ENCODE results near the gene SND1. TPM values are rescaled to one million over a fixed set of nuclear protein-coding genes. Genes with fewer than 3 reads are reported as not detected.

The SND1 gene
- total RNA-seq, 1 experiment from 2014 or later = 139 TPM

GRCh38 chr7:127620406-127621233 lies 31.4 kb upstream of the SND1 start:
- Histone ChIP-seq H4K20me1 (ENCODE audit: low read length) (no peaks in the 10 kb centered on the region), H3K4me2 (ENCODE audit: low read length) (no peak overlapping the region), H2AFZ (ENCODE audit: low read length) (no peak overlapping the region), H3K9me2 (replicated peaks; ENCODE audit: low read length) (no peaks in the 10 kb centered on the region), H3K79me2 (ENCODE audit: low read length) (no peaks in the 10 kb centered on the region), H3K9ac (ENCODE audit: low read length) (no peak overlapping the region), H3K9me3 (ENCODE audit: low read length) (no peaks in the 10 kb centered on the region), H3K4me1 (ENCODE audit: insufficient read depth, low read length) (no peaks in the 10 kb centered on the region), H3K36me3 (ENCODE audit: low read depth, low read length) (no peaks in the 10 kb centered on the region), H3K27me3 (ENCODE audit: low read length) (peaks cover 94% of the 10 kb centered on the region), H3F3A (ENCODE audit: low read length, unreplicated experiment) (no peaks in the 10 kb centered on the region), H3K4me3 (ENCODE audit: low read length) (no peak overlapping the region), H3K27ac (ENCODE audit: low read length) (no peak overlapping the region)
- intact Hi-C loops (cut with micrococcal nuclease) = no loop called here
- no TSS peak for BruUV-seq (replicated peaks)
- TF ChIP-seq EZH2phosphoT487 (IDR thresholded peaks at IDR 0.05; ENCODE audit: borderline replicate concordance, low read length) = no peak
- no peak for TF ChIP-seq EZH2 (IDR thresholded peaks at IDR 0.05; ENCODE audit: low read length, unreplicated experiment)
- TF ChIP-seq CTCF (conservative IDR thresholded peaks at IDR 0.05; ENCODE audit: low read depth, low read length) = no peak
- POLR2A ChIA-PET (ENCODE audit: unreplicated experiment) = no interaction called here
- peak; percentile 18; the same call in 1 of the 2 replicates for ATAC-seq
- DNase-seq = no peak
- CTCF ChIA-PET = interaction anchor here (0.6 kb wide), 1 partner anchor 63 kb away, joined by 4 read pairs; no protein-coding TSS in a partner anchor

GRCh38 chr7:127625331-127625730 lies 26.7 kb upstream of the SND1 start:
- H3K27me3 ChIP-seq (ENCODE audit: low read length) = peaks cover 47% of the 10 kb centered on the region
- TF ChIP-seq EZH2phosphoT487 (IDR thresholded peaks at IDR 0.05; ENCODE audit: borderline replicate concordance, low read length) = no peak
- intact Hi-C loops (cut with micrococcal nuclease) = no loop called here
- ChIA-PET POLR2A (ENCODE audit: unreplicated experiment) (no interaction called here), CTCF (no interaction called here)
- DNase-seq = no peak
- H3K4me3 ChIP-seq (ENCODE audit: low read length) = no peak overlapping the region
- no peaks in the 10 kb centered on the region for H3K4me1 ChIP-seq (ENCODE audit: insufficient read depth, low read length)
- no TSS peak for BruUV-seq (replicated peaks)
- no peaks in the 10 kb centered on the region for H3K9me2 ChIP-seq (replicated peaks; ENCODE audit: low read length)
- H4K20me1 ChIP-seq (ENCODE audit: low read length) = no peaks in the 10 kb centered on the region
- H3K27ac ChIP-seq (ENCODE audit: low read length) = no peak overlapping the region
- H2AFZ ChIP-seq (ENCODE audit: low read length) = no peak overlapping the region
- no peaks in the 10 kb centered on the region for H3K36me3 ChIP-seq (ENCODE audit: low read depth, low read length)
- H3K9ac ChIP-seq (ENCODE audit: low read length) = no peak overlapping the region
- no peaks in the 10 kb centered on the region for H3F3A ChIP-seq (ENCODE audit: low read length, unreplicated experiment)
- H3K4me2 ChIP-seq (ENCODE audit: low read length) = no peak overlapping the region
- ATAC-seq = no peak
- no peaks in the 10 kb centered on the region for H3K79me2 ChIP-seq (ENCODE audit: low read length)
- H3K9me3 ChIP-seq (ENCODE audit: low read length) = no peaks in the 10 kb centered on the region

- no peak overlapping the region for H2AFZ ChIP-seq (ENCODE audit: low read length)
- CTCF ChIA-PET = no interaction called here
- H3K27ac ChIP-seq (ENCODE audit: low read length) = no peak overlapping the region
- H3K79me2 ChIP-seq (ENCODE audit: low read length) = no peaks in the 10 kb centered on the region
- no peaks in the 10 kb centered on the region for H3K4me1 ChIP-seq (ENCODE audit: insufficient read depth, low read length)
- no peaks in the 10 kb centered on the region for H3K36me3 ChIP-seq (ENCODE audit: low read depth, low read length)
- no peak overlapping the region for H3K9ac ChIP-seq (ENCODE audit: low read length)
- no peak overlapping the region for H3K4me2 ChIP-seq (ENCODE audit: low read length)
- no peaks in the 10 kb centered on the region for H3K9me2 ChIP-seq (replicated peaks; ENCODE audit: low read length)
- intact Hi-C loops (cut with micrococcal nuclease) = no loop called here
- no peak overlapping the region for H3K4me3 ChIP-seq (ENCODE audit: low read length)
- DNase-seq (no peak), ATAC-seq (peak; percentile 24)
- no peak for TF ChIP-seq CTCF (conservative IDR thresholded peaks at IDR 0.05; ENCODE audit: low read depth, low read length)
- no peak for TF ChIP-seq EZH2phosphoT487 (IDR thresholded peaks at IDR 0.05; ENCODE audit: borderline replicate concordance, low read length)
- TF ChIP-seq EZH2 (IDR thresholded peaks at IDR 0.05; ENCODE audit: low read length, unreplicated experiment) = no peak
- POLR2A ChIA-PET (ENCODE audit: unreplicated experiment) = no interaction called here
- peaks cover 18% of the 10 kb centered on the region for H3K27me3 ChIP-seq (ENCODE audit: low read length)
- no peaks in the 10 kb centered on the region for H3K9me3 ChIP-seq (ENCODE audit: low read length)
- no peaks in the 10 kb centered on the region for H4K20me1 ChIP-seq (ENCODE audit: low read length)
- no peaks in the 10 kb centered on the region for H3F3A ChIP-seq (ENCODE audit: low read length, unreplicated experiment)
- BruUV-seq (replicated peaks) = no TSS peak
These were observed 23.5 kb upstream of the SND1 start for GRCh38 chr7:127628445-127628844.

Data from PC-3 (cell line).